Measurements from ENCODE around the gene FGD4.

FGD4 gene

GRCh38 chr12:32688786-32689185, 289.4 kb downstream of the FGD4 start:
- DNase-seq (ENCODE audit: low read depth), result no peak
- H3K4me3 ChIP-seq (ENCODE audit: control insufficient read depth, low read depth, low read length), result no peak overlapping the region
- no peak for TF ChIP-seq CTCF (IDR thresholded peaks at IDR 0.05; ENCODE audit: control insufficient read depth, insufficient read depth, low read depth, low read length, missing control alignments)

DNA sequence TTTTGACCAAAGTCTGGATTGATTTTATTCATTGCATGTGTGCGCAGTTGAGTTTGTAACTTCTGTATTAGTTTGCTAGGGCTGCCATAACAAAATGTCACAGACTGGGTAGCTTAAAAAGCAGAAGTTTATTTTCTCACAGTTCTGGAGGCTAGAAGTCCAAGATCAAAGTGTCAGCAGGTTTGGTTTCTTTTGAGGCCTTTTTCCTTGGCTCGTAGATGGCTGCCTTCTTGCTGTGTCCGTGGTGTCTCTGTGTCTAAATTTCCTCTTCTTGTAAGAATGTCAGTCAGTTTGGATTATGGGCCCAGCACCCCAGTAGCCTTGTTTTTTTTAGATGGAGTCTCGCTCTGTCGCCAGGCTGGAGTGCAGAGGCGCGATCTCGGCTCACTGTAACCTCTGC, 291.6 kb downstream of the FGD4 start:
- DNase-seq (ENCODE audit: low read depth), result no peak
- TF ChIP-seq CTCF (IDR thresholded peaks at IDR 0.05; ENCODE audit: control insufficient read depth, insufficient read depth, low read depth, low read length, missing control alignments), result no peak
- H3K4me3 ChIP-seq (ENCODE audit: control insufficient read depth, low read depth, low read length), result no peak overlapping the region

- no peak overlapping the region for H3K4me3 ChIP-seq (ENCODE audit: control insufficient read depth, low read depth, low read length)
- no peak for TF ChIP-seq CTCF (IDR thresholded peaks at IDR 0.05; ENCODE audit: control insufficient read depth, insufficient read depth, low read depth, low read length, missing control alignments)
- no peak for DNase-seq (ENCODE audit: low read depth)
Observed at GRCh38 chr12:32692358-32692757, 293.0 kb downstream of the FGD4 start.

GRCh38 chr12:32693036-32693435, 293.7 kb downstream of the FGD4 start:
- no peak for TF ChIP-seq CTCF (IDR thresholded peaks at IDR 0.05; ENCODE audit: control insufficient read depth, insufficient read depth, low read depth, low read length, missing control alignments)
- H3K4me3 ChIP-seq (ENCODE audit: control insufficient read depth, low read depth, low read length), result no peak overlapping the region
- DNase-seq (ENCODE audit: low read depth), result no peak

Measured in AG09309 (cell line).